Neural cell (in vitro differentiated cells): ENCODE results near the gene RELN. TPM values are rescaled to one million over a fixed set of nuclear protein-coding genes. Genes with fewer than 3 reads are reported as not detected.

Experiments
- H2AFZ ChIP-seq: fragments of 200-600, 300-800 bp; sonication (generic), shearing (Covaris generic); 2 replicates; pipeline ENCODE4 v1.6.0; 2014; ENCODE audit warnings: low read depth, mild to moderate bottlenecking, antibody characterized with exemption, low read length, moderate library complexity
- H3F3A ChIP-seq: fragments of 200-600 bp; shearing (Covaris generic); 2 replicates; pipeline ENCODE4 v1.6.1; 2016; ENCODE audit warnings: mild to moderate bottlenecking, moderate library complexity, mixed read lengths, antibody characterized with exemption, low read length; ENCODE audit not compliant: insufficient read depth, poor library complexity, severe bottlenecking
- H3K27ac ChIP-seq: fragments of 200-600, 300-800 bp; sonication (generic), shearing (Covaris generic); 2 replicates; pipeline ENCODE4 v1.5.1; 2014; ENCODE audit warnings: mild to moderate bottlenecking, low read length, moderate library complexity
- H3K27me3 ChIP-seq: fragments of 300-800, 200-600 bp; sonication (generic), shearing (Covaris generic); 2 replicates; pipeline ENCODE4 v1.6.0; 2014; ENCODE audit warnings: mild to moderate bottlenecking, low read depth, low read length, moderate library complexity; ENCODE audit not compliant: insufficient read depth
- H3K36me3 ChIP-seq: fragments of 300-800, 200-600 bp; sonication (generic), shearing (Covaris generic); 2 replicates; pipeline ENCODE4 v1.5.1; 2014; ENCODE audit warnings: mild to moderate bottlenecking, antibody characterized with exemption, low read length, moderate library complexity; ENCODE audit not compliant: insufficient read depth
- H3K4me2 ChIP-seq: fragments of 300-800, 200-600 bp; sonication (generic), shearing (Covaris generic); 2 replicates; pipeline ENCODE4 v1.6.0; 2014; ENCODE audit warnings: mild to moderate bottlenecking, low read length
- H3K4me3 ChIP-seq: fragments of 300-800, 200-600 bp; sonication (generic), shearing (Covaris generic); 2 replicates; pipeline ENCODE4 v1.5.1; 2014; ENCODE audit warnings: mild to moderate bottlenecking, low read length, moderate library complexity
- H3K79me2 ChIP-seq: fragments of 200-600 bp; shearing (Covaris generic); replicated peaks from 2 replicates; pipeline ENCODE4 v1.6.0; 2014; ENCODE audit warnings: mild to moderate bottlenecking, low read length, moderate library complexity; ENCODE audit not compliant: insufficient read depth
- H3K9ac ChIP-seq: fragments of 300-800, 200-600 bp; sonication (generic), shearing (Covaris generic); 2 replicates; pipeline ENCODE4 v1.6.1; 2016; ENCODE audit warnings: mild to moderate bottlenecking, low read length, mixed read lengths
- H3K9me2 ChIP-seq: fragments of 200-600 bp; shearing (Covaris generic); 2 replicates; pipeline ENCODE4 v1.6.1; 2016; ENCODE audit warnings: mild to moderate bottlenecking, low read length, mixed read lengths; ENCODE audit not compliant: insufficient read depth
- H3K9me3 ChIP-seq: fragments of 200-600, 300-800 bp; sonication (generic), shearing (Covaris generic); 2 replicates; pipeline ENCODE4 v1.6.1; 2016; ENCODE audit warnings: mild to moderate bottlenecking, mixed run types, low read length, moderate library complexity, mixed read lengths
- H4K20me1 ChIP-seq: fragments of 200-600 bp; shearing (Covaris generic); 2 replicates; pipeline ENCODE4 v1.6.1; 2016; ENCODE audit warnings: mild to moderate bottlenecking, mixed run types; ENCODE audit not compliant: insufficient read depth
- EP300 ChIP-seq: fragments of 450-650 bp; conservative IDR thresholded peaks from 2 replicates; pipeline ENCODE4 v1.6.1; 2014; ENCODE audit warnings: antibody characterized with exemption, mild to moderate bottlenecking, moderate library complexity; ENCODE audit not compliant: poor library complexity, severe bottlenecking
- EZH2 ChIP-seq: fragments of 200-600, 300-800 bp; shearing (Covaris generic), sonication (generic); IDR thresholded peaks from 2 replicates; pipeline ENCODE4 v1.6.1; 2014; ENCODE audit warnings: antibody characterized with exemption, low read length, borderline replicate concordance, mild to moderate bottlenecking; ENCODE audit not compliant: insufficient read depth, poor library complexity, severe bottlenecking
- MXI1 ChIP-seq: fragments of 450-650 bp; conservative IDR thresholded peaks from 2 replicates; pipeline ENCODE4 v1.6.1; 2014; ENCODE audit warnings: antibody characterized with exemption, mild to moderate bottlenecking; ENCODE audit not compliant: poor library complexity, severe bottlenecking
- POLR2AphosphoS5 ChIP-seq: IDR thresholded peaks from 2 replicates; pipeline ENCODE4 v1.6.1; 2012
- RAD21 ChIP-seq: fragments of 450-650 bp; conservative IDR thresholded peaks from 2 replicates; pipeline ENCODE4 v1.6.1; 2014; ENCODE audit warnings: antibody characterized with exemption, mild to moderate bottlenecking, moderate library complexity
- REST ChIP-seq: IDR thresholded peaks from 2 replicates; pipeline ENCODE4 v1.6.1; 2012; ENCODE audit warnings: borderline replicate concordance
- SMC3 ChIP-seq: fragments of 450-650 bp; conservative IDR thresholded peaks from 2 replicates; pipeline ENCODE4 v1.6.1; 2014; ENCODE audit warnings: antibody characterized with exemption, mild to moderate bottlenecking, moderate library complexity; ENCODE audit not compliant: poor library complexity
- TAF1 ChIP-seq: IDR thresholded peaks from 2 replicates; pipeline ENCODE4 v1.6.1; 2012; ENCODE audit warnings: low read depth
- polyA plus RNA-seq: library from polyadenylated mRNA; depleted of rRNA; stranded (reverse); fragments of >200 nt; gene quantifications from 2 replicates; pipeline ENCODE4 v1.2.3, GENCODE V29; 2014
- TF ChIP-seq, protein P1 (sequence below): fragments of 450-650 bp; IDR thresholded peaks from 2 replicates; pipeline ENCODE4 v1.5.1; 2014; ENCODE audit warnings: antibody characterized with exemption, mild to moderate bottlenecking, moderate library complexity; ENCODE audit not compliant: poor library complexity, severe bottlenecking

Gene RELN
- polyA plus RNA-seq, 1 donor from 2014 or later = 178 TPM

- H3K4me2 ChIP-seq = no peak overlapping the region
- no peaks in the 10 kb centered on the region for H3K79me2 ChIP-seq
- no peaks in the 10 kb centered on the region for H3K9me3 ChIP-seq
- no peaks in the 10 kb centered on the region for H3K27me3 ChIP-seq
- no peak overlapping the region for H3K9ac ChIP-seq
- no peaks in the 10 kb centered on the region for H3K9me2 ChIP-seq
- H3F3A ChIP-seq = no peaks in the 10 kb centered on the region
- no peak overlapping the region for H3K27ac ChIP-seq
- no peaks in the 10 kb centered on the region for H4K20me1 ChIP-seq
- no peak overlapping the region for H3K4me3 ChIP-seq
- H3K36me3 ChIP-seq = no peaks in the 10 kb centered on the region
- H2AFZ ChIP-seq = no peak overlapping the region
- TF ChIP-seq EP300 = no peak
- TF ChIP-seq, protein P1, sequence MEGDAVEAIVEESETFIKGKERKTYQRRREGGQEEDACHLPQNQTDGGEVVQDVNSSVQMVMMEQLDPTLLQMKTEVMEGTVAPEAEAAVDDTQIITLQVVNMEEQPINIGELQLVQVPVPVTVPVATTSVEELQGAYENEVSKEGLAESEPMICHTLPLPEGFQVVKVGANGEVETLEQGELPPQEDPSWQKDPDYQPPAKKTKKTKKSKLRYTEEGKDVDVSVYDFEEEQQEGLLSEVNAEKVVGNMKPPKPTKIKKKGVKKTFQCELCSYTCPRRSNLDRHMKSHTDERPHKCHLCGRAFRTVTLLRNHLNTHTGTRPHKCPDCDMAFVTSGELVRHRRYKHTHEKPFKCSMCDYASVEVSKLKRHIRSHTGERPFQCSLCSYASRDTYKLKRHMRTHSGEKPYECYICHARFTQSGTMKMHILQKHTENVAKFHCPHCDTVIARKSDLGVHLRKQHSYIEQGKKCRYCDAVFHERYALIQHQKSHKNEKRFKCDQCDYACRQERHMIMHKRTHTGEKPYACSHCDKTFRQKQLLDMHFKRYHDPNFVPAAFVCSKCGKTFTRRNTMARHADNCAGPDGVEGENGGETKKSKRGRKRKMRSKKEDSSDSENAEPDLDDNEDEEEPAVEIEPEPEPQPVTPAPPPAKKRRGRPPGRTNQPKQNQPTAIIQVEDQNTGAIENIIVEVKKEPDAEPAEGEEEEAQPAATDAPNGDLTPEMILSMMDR = no peak
- no peak for TF ChIP-seq POLR2AphosphoS5
- TF ChIP-seq TAF1 = no peak
Measured at GRCh38 chr7:103888603-103889153, 100.8 kb downstream of the RELN start.

GRCh38 chr7:103887853-103888602, 101.4 kb downstream of the RELN start:
- Histone ChIP-seq H3K4me2 (no peak overlapping the region), H2AFZ (no peak overlapping the region), H3K27ac (no peak overlapping the region), H3K4me3 (no peak overlapping the region), H3K79me2 (no peaks in the 10 kb centered on the region), H3F3A (no peaks in the 10 kb centered on the region), H3K36me3 (no peaks in the 10 kb centered on the region), H3K27me3 (no peaks in the 10 kb centered on the region), H3K9me2 (no peaks in the 10 kb centered on the region), H3K9ac (no peak overlapping the region), H4K20me1 (no peaks in the 10 kb centered on the region), H3K9me3 (no peaks in the 10 kb centered on the region)
- TF ChIP-seq SMC3 = no peak
- no peak for TF ChIP-seq POLR2AphosphoS5
- TF ChIP-seq RAD21 = no peak
- no peak for TF ChIP-seq TAF1
- no peak for TF ChIP-seq EP300
- no peak for TF ChIP-seq EZH2
- TF ChIP-seq, protein P1 = no peak
- TF ChIP-seq REST = no peak
- no peak for TF ChIP-seq MXI1
